HG03103 (cell line): ENCODE results near the gene DSG3.

Experiments used
- ATAC-seq: cut with Tn5 transposase; IDR thresholded peaks from one replicate; pipeline ENCODE4 v1.9.1; 2021; ENCODE audit warnings: low read depth; ENCODE audit not compliant: unreplicated experiment

Gene DSG3

DNA sequence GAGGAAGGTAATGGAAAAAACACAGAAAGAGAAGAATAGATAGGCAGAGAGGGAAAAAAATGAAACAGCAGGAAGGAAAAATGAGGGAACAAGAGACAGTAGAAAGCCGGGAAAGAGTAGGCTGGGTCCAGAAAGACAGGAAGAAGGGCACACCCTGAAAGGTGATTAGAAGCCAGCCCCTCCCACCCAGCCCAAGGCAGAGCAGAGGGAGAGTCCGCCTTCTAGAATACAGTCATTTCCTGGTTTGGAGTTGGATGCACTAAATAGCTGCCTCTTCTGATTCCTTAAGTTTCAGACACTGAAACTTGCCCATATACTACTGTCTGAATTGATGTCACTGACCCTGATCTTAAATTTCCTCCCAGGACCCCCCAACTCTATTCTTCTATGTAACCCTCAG lies 17.9 kb upstream of the DSG3 start:
- ATAC-seq = no peak

DNA sequence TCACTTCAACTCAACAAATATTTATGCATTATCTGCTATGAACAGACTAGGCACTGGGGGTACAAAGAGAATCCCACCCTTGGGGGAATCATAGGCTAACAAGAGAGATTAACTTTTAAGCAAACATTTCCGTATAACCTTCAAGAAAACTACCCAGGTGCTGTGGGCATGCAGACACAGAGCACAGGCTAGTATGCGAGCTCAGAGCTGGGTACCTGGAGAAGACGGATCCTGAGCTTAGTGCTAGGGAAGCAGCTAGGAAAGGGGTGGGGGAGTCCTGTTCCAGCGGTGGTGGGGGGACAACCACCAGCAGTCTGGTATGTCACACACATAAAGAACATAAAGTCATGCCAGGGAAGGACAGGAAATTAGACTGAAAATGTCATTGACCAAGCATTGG lies 17.5 kb upstream of the DSG3 start:
- ATAC-seq = no peak

DNA sequence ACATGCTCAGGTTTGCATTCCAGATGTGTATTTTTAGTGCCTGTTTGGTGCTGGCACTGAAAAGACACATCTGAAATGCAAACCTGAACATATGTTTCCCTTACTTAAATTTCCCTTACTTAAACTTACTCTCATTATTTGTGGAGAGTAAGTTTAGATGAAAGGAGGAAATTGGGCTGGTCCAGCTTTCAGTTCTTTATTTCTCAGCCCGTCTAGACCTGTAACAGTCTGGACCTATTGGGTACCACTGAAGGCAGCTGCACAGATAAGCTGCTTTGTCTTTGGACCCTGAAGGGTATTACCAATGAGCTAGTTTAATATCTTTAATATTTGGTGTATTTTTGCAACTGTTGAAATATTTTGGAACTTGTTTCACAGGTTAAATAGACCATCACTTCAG lies 17.0 kb upstream of the DSG3 start:
- ATAC-seq = no peak

DNA sequence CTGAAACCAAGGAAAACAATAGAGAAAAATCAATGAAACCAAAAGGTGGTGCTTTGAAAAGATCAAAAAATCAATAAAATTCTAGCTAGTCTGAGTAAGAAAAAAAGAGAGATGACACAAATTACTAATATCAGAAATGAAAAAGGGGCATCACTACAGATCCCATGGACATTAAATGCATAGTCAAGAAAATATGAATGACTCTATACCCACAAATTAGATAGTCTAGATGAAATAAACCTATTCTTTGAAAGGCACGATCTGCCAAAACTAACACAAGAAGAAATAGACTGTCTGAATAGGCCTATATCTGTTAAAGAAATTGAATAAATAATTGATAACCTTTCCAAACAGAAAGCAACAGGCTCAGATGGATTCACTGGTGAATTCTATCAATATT lies 15.2 kb upstream of the DSG3 start:
- ATAC-seq = no peak

DNA sequence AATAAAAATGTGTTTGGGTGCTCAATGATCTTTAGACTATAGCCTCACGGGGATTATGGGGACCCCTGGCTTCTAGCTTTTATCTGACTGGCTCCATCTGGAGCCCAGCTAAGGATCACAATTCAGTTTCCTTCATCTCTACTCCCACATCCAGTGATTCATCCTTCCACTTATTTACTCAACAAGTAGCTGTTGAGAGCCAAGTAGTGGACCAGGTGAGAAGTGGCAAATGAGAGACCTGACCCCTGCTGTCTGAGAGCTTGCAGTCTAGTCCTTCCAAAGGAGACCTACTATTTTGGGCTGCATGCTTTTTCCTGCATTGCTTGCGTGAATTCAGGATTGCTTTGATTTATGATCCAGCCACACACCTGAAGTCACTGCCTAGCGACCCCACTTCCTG lies 10.7 kb upstream of the DSG3 start:
- ATAC-seq = no peak

DNA sequence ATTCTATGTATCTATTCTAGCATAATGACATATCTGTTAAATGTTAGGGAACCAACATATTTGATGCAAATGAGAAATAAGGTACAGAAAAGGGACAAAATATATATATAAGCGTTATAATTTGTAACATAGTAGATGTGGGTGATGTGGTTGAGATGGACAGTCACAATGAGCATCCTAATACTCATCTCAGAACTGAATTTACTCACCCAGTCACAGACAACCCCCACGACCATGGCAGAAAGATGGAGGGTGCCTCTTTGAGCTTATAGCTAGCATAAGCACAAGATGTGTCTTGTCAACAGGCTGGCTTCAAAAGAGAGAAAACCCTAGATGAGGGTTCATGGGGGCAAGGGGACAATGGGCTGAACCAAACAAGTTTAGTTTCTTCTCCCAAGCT lies 9.1 kb upstream of the DSG3 start:
- ATAC-seq = no peak

DNA sequence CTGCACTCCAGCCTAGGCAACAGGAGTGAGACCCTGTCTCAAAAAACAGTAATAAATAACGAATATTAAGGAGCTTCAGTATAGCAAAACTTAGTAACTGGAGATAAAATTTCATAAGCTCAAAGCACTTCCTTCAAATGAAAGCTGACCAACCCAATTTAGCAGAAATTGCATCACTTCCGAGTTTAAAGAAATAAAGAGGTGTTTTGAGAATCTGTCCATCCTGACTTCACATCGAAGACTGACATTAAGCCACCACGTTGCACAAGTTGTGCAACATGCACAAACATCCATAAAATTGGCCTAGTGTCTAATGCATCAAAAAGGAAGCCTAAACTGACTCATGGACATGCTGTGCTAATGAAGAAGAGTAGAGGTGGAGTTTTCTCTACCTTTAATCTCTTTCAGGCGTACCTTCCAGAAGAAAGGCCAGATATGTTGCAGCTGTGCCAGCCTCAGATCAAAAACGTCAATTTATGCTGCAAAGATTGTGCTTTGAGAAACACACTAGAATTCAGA lies 7.7 kb upstream of the DSG3 start:
- ATAC-seq = no peak

DNA sequence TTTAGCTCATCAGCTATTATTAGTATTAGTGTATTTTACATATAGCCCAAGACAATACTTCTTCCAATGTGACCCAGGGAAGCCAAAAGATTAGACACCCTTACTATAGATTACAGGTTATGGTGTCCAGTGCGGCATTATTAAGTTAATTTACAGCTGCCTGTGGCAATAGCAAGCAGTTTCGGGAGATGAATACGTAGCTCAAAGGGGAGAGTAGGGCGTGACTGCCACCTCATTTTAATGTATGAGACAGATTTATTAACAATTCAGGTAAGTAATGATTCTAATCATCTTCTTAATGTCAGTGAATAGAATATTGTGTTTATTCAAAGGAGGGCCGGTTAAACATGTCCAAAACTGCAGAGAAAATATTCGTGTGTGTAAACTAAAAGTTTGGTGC lies 6.8 kb upstream of the DSG3 start:
- no peak for ATAC-seq

DNA sequence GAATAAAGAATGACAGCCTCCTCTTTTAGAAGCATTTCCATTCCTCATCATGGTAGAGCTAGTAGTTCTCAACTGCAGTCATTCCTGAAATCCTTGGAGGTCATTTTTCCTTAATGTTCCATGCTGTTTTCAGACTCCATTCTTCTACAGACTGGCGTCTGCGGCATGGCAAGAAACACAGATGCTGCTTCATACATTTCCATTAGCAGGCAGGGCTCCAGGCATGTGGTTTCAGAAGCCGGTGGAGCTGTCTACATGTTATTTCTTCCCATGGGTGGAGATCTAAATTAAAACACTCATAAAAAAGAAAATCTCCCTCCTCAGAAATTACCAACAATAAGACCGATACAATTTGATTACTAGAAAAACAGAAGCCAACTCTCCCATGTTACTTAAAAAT lies 6.0 kb upstream of the DSG3 start:
- ATAC-seq = no peak

DNA sequence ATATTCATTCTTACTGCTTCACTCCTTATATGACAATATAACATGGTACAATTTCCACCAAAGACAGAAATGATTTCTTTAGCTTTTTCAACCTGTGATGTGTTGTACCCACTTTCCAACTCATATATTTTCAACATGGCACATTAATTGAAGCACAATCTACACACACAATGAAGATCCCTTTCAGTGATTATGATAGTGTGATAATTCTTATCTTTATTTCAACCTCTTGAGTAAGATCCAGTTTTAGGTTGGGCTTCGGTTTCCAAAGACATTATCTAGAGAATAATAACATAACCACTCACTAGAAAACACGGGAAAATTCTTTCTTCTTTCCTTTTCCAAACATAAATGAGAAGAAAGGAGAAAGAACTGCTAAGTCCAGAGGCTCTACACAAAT lies 3.4 kb upstream of the DSG3 start:
- no peak for ATAC-seq

DNA sequence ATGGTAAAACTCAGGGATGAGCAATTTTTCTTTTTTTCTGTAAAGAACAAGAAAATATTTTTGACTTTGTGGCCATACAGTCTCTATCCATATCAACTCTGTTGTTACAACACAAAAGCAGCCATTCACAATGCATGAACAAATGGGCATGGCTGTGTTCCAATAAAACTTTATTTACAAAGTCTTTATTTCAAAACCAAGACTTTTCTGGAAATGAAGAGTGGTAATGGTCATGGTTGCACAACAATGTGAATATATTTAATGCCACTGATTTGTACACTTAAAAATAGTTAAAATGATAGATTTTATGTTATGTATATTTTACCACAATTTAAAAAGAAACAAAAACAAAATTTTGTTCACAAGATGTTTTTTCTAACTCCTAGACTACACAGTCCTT lies 1.6 kb upstream of the DSG3 start:
- no peak for ATAC-seq

DNA sequence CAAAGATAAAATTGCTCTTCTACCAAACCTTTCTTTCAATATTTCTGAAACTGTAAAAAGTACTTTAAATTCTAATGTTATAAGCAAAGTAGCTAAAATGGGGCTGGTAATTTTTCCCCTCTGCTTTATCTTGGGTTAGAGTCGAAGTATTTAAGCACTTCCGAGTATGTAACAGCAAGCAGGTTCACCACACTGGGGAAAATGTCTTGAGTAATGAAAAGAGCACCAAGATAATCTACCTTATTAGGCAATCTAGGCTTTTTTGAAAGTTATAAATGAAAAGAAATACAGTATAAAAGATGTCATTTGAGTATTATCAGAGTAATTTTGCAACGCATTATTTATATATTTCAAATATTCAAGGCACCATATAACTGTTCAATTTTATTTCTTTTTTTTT lies 687 bp upstream of the DSG3 start:
- ATAC-seq = no peak

DNA sequence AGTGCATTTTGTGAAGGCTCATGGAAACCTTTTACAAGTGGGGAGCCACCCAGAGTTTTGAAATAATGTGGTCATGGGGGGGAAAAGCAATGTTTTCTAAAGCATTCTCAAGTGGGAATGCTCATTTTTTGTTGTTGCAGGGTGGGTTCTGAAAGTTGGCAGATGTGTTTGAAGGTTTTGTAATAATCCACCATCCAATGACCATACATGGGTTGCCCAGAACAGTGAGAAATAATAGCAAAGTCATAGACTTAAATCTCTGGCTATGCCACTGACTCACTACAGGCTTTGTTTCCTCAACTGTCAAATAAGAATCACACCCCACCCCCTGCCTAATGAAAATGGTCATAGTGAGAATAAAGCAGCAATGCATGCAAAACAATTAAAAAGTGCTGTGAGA lies 2.9 kb downstream of the DSG3 start:
- no peak for ATAC-seq

DNA sequence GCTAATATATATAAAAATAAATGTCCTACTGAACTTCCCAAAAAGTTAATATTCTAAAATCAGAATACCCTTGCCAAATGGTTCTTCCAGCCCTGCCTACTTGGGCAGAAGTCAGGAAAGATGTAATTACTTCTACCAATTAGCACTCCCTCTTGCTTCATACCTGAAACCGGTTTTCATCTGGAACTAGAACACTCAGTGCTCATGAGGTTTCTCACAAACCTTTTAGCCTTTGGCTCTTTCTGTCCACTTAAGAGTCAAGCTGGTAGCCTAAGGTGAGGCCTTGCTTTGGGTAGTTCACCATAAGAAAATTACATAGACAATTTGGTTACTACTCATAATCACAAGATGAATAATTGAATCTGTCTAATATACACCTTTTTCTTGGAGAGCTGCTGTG lies 4.1 kb downstream of the DSG3 start:
- no peak for ATAC-seq

DNA sequence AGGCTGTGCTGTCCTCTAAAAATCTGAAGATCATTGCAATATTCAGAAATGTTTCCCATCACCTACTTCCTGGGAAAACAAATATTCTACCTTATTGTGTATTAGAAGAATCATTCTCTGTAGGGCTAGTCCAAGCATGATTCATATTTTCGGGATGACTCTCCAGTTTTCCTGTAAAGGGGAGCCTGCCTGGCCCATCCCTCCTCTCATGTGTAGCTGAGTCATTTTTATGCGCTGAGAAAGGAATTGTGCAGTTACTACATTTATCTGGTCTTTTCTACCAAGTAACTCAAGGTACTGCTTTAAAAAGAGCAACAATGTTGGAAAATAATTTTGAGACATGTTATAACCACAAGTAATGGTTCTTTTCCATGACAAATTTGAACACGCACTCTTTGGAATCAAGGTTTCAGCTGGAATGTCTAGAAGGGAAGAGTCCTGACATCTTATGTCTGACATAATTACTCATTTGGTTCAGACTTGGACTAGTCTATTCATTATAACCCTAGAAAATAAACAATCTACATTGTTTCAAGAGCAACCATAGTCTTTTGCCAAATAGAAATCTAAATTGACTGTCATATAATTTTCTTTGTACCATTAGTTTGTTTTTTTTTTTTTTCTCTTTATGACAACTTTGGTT lies 6.6 kb downstream of the DSG3 start:
- no peak for ATAC-seq

DNA sequence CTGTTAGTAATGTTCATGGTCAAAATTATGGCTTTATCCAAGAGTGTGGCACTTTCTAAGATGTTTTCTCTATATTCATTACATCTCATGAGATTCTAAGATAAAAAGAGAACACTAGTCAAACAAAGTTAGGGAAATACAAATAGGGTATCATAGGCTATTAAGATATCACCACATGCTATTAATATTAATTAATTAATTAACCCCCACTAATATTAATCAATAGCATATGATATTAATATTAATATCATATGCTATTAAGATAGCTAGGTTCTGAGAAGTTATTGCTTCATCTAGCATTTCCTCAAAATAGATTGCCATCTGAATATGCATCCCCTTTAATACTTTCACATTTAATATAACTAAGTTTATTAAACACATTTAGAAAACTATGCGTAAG lies 22.1 kb downstream of the DSG3 start:
- no peak for ATAC-seq

DNA sequence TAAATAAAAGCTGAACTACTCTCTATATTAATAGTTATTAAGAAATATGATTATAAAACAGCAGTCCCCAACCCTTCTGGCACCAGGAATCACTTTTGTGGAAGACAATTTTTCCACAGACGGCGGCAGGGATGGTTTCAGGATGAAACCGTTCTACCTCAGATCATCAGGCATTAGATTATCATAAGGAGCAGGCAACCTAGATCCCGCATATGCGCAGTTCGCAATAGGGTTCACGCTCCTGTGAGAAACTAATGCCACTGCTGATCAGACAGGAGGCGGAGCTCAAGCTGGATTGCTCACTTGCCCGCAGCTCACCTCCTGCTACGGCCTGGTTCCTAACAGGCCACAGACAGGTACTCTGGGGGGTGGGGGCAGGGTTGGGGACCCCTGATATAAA lies 31.1 kb downstream of the DSG3 start:
- ATAC-seq = no peak

DNA sequence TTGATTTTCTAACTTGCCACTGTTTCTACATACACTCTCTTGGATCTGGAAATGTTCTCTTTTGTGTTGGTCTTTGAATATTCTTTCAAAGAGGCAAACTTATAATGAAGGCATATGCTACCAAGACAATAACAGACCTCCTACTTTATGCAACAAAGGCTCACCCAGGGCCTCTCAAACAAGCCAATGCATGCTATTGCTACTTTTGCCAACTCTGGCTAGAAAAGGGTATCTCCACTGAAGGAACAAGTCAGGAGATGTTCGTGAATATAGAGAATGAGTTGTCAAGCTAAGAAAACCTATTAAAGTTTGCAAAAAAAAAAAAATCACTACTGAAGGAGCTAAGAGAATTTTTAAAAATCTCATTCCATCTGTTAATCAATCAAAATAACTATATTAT lies 34.5 kb downstream of the DSG3 start:
- ATAC-seq = no peak

DNA sequence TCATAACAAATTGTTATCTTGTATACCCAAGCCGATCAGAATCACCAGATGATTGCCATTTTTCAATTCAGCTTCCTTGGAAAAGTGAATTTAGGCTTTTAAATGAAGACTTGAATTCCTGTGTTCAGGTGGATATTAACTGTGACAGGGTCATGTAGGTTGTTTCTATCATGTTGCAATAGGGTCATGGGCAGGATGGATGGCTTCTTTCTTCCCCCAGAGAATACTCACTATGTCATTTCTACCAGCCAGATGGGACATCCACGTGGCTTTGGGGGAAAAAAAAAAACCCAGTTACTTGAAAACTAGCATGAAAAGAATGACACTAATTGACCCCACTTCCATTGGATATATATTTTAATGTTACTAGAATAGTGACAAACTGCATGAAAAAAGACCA lies 35.9 kb downstream of the DSG3 start:
- ATAC-seq = no peak

DNA sequence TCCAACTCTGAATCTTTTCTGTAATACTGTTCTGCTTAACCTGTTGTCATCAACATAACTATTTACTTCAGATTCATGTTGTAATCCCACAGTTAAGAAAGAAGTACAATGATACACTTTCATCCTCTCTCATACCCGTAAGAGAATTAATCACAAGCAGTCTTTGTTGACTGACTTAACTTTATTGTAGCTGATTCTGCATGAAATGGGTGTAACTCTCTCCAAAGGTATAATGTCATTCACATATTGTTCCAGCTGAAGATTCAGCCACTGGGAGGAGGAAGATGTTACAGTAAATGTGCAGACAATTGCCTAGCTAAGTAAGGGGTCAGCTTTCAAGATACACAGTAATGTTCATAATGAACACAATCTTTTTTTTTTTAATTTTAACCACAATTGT lies 36.9 kb downstream of the DSG3 start:
- no peak for ATAC-seq

DNA sequence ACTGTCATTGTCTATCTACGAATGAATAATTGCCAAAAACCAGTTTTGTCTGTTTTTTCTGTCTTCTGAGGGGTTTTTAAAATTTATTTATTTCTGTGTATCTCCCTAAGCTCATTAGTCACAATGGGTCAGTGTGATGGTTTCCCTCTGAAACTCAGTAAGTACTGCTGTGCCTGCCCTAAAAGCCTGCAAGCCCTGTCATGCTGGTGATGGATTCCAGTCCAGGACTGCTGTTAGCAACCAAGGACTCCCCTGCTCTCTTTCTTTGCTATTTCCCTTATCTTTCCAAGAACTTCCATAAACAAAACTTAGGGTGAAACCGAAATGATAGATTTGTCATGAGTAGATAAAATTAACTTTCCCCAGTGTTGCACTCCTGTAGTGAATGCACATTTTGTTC lies 38.6 kb downstream of the DSG3 start:
- no peak for ATAC-seq

DNA sequence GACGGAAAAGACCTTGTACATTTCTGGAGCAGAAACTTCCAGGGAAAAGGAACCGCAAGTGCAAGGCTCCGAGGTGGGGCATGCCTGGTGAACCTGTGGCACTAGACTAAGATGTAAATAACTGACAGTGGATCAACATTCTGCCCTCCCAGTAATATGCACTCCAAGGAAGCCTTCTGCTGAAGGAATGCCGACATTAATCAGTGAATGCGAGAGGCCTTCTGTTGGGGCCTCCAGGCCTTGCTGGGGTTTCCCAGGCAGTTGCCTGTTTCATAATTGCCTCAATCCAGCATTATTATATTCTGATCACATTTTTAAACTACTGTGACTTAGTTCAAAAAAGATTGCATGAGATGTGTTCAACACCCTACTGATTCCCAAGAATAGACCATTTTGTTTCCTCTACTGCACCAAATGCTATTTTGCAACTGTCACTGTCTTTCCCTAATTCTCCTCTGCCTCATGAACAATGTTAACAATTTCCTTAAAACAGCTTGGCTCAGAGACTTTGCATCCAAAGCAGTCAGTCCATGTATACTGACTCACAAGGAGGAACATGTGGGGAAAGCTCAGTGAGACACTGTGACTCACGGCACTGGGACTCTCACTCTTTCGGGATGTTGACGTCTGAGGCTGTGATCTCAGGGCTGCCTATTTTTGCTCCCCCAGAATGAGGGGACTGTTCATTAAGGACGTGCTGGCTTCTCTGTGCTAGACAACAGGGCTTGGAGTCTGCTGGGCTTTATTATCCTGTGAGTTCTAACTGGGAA lies 39.9 kb downstream of the DSG3 start:
- no peak for ATAC-seq
